GM10847 (cell line): ENCODE data around the gene PRR12.

ENCODE experiments used
- POLR2A ChIP-seq: IDR thresholded peaks from 2 replicates; pipeline ENCODE4 v1.6.1; 2011; ENCODE audit not compliant: insufficient read length; ENCODE audit errors: extremely low read depth

Gene PRR12

DNA sequence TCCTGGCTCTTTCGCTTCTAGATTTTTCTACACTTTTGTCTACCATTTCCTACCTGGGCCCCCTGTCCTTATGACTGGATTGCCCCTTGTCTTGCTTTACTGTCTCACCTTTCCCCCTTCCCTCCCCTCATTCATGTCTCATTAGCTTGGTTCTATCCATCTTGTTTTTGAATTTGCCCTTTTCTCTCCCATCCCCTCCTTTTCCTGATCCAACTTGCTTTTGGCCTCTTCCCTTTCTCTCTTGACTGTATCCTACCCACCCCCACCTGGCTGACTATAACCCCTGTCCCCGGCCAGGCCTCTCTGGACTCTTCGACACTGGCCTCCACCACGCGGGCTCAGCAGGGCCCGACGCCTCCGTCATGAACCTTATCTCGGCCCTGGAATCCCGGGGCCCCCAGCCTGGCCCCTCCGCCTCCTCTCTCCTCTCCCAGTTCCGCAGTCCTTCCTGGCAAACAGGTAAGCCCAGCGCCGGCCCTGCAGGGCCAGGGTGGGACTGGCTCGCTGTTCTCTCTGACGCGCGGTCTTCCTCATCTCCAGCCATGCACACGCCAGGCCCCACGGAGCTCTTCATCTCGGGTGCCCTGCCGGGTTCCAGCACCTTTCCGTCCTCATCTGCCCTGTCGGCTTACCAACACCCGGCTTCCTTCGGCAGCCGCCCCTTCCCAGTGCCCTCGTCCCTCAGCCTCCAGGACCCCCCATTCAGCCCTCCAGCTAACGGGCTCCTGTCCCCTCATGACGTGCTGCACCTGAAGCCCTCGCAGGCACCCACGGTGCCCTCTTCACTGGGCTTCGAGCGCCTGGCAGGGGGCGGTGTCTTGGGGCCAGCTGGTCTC lies 3.4 kb downstream of the PRR12 start:
- TF ChIP-seq POLR2A, result no peak

DNA sequence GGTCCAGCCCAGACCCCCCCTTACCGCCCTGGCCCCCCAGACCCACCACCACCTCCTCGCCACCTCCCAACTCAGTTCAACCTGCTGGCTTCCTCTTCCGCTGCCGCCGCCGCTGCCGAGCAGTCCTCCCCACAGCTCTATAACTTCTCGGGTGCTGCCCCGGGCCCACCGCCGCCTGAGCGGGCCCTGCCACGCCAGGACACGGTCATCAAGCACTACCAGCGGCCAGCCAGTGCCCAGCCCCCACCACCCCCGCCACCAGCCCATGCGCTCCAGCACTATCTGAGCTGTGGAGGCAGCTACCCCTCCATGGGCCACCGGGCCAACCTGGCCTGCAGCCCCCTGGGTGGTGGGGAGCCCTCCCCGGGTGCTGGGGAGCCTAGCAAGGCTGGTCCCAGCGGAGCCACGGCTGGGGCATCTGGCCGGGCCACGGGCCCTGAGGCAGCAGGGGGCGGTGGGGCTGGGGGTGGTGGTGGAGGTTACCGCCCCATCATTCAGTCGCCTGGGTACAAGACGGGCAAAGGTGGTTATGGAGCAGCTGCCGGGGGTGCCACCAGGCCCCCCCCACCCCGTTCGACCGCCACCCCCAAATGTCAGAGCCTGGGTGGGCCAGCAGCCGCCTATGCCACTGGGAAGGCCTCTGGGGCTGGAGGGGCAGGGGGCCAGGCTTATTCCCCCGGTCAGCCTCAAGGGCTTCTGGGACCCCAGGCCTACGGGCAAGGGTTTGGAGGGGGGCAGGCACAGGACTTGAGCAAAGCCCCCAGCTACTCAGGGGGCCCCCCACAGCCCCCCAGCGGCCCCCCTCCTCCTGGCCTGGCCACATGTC lies 4.2 kb downstream of the PRR12 start:
- no peak for TF ChIP-seq POLR2A

DNA sequence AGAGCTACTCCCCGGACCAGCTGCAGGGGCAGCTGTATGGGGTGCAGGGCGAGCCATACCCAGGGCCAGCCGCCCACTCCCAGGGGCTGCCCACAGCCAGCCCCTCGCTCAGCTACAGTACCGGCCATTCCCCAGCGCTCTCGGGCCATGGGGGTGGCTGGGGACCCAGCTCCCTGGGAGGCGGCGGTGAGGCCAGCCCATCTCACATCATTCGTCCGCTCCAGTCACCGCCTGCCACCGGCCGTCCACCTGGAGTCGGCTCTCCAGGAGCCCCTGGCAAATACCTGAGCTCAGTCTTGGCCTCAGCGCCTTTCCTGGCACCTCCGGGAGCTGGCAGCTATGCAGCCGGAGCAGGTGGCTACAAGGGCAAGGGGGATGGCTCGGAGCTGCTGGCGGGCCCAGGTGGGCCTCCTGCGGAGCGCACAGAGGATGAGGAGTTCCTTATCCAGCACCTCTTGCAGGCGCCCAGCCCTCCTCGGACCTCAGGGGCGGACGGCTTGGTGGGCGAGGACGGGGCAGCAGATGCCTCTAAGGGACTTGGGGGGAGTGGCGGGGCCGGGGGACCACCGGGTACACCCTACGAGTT lies 4.9 kb downstream of the PRR12 start:
- TF ChIP-seq POLR2A, result no peak

DNA sequence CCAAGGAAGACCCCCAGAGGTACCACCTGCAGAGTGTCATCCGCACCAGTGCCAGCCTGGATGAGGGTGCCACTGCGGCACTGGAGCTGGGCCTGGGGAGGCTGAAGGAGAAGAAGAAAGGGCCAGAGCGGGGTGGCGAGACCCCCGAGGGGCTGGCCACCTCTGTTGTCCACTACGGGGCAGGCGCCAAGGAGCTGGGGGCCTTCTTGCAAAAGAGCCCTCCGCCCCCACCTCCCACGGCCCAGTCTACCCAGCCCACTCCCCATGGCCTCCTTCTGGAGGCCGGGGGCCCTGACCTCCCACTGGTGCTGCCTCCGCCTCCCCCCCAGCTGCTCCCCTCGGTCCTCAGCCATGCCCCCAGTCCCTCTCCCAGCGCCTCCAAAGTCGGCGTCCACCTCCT lies 5.4 kb downstream of the PRR12 start:
- no peak for TF ChIP-seq POLR2A

DNA sequence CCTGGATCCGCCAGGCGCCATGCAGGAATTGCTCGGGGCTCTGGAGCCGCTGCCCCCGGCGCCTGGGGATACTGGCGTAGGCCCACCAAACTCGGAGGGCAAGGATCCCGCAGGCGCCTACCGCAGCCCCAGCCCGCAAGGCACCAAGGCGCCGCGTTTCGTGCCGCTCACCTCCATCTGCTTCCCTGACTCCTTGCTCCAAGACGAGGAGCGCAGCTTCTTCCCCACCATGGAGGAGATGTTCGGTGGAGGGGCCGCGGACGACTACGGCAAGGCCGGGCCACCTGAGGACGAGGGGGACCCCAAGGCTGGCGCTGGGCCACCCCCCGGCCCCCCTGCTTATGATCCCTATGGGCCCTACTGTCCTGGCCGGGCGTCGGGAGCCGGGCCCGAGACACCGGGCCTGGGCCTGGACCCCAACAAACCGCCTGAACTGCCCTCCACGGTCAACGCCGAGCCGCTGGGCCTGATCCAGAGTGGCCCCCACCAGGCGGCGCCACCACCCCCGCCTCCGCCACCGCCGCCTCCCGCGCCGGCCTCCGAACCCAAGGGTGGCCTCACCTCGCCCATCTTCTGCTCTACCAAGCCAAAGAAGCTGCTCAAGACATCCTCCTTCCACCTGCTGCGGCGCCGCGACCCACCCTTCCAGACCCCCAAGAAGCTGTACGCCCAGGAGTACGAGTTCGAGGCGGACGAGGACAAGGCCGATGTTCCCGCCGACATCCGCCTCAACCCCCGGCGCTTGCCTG lies 6.1 kb downstream of the PRR12 start:
- no peak for TF ChIP-seq POLR2A

DNA sequence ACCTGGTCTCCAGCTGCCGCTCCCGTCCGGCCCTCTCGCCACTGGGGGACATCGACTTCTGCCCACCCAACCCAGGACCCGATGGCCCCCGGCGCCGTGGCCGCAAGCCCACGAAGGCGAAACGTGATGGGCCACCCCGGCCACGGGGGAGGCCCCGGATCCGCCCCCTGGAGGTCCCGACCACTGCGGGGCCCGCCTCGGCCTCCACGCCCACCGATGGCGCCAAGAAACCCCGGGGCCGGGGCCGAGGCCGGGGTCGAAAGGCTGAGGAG lies 6.7 kb downstream of the PRR12 start:
- TF ChIP-seq POLR2A, result no peak

DNA sequence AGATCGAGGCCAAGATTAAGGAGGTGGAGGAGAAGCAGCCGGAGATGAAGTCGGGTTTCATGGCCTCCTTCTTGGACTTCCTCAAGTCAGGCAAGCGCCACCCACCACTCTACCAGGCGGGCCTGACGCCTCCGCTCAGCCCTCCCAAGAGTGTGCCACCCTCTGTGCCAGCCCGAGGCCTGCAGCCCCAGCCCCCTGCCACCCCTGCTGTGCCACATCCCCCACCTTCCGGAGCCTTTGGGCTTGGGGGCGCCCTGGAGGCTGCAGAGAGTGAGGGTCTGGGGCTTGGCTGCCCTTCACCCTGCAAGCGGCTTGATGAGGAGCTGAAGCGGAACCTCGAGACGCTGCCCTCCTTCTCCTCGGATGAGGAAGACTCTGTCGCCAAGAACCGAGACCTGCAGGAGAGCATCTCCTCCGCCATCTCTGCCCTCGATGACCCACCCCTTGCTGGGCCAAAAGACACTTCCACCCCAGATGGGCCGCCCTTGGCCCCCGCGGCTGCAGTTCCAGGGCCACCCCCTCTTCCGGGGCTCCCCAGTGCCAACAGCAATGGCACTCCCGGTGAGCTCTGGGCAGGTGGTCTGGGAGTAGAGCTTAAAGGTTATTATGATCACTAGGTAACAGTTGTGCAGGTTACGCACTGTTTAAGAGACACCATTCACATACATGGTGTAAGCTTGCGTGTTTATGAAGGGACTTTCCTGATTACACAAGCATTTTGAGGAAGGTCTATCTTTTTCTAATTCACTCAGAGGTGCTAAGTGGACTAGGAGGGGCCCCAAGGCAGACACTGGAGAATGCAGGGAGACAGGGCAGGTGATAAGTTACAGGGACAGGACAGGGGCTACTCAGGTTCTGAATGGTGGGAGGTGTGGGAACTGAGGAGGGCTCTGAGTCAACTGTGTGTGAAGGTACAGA lies 8.7 kb downstream of the PRR12 start:
- TF ChIP-seq POLR2A, result no peak

DNA sequence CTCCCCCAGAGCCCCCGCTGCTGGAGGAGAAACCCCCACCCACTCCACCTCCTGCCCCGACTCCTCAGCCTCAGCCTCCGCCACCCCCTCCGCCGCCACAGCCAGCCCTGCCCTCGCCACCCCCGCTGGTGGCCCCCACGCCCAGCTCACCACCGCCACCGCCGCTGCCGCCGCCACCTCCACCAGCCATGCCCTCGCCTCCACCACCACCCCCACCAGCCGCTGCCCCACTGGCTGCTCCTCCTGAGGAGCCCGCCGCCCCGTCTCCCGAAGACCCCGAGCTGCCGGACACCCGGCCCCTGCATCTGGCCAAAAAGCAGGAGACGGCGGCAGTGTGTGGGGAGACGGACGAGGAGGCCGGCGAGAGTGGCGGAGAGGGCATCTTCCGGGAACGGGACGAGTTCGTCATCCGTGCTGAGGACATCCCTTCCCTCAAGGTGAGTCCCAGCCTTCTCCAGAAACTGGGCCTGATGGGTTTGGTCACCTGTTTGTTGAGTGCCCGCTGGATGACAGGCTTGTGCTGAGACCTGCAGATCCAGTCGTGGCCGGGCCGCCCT lies 10.6 kb downstream of the PRR12 start:
- TF ChIP-seq POLR2A, result no peak

DNA sequence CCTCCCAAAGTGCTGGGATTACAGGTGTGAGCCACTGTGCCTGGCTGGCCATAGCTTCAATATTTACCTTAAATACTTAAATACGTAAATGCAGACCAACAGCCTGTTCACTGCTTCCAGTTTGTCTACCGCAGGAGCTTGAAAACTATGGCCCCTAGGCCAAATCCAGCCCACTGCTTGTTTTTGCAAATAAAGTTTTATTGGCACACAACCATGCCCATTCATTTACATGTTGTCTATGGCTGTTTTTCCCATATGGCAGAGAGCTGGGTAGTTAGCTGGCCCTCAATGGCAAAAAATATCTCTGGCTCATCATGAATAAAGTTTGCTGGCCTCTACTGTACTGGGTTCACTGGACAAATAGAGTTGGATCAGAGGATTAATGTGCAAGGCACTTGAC lies 11.8 kb downstream of the PRR12 start:
- TF ChIP-seq POLR2A, result no peak

DNA sequence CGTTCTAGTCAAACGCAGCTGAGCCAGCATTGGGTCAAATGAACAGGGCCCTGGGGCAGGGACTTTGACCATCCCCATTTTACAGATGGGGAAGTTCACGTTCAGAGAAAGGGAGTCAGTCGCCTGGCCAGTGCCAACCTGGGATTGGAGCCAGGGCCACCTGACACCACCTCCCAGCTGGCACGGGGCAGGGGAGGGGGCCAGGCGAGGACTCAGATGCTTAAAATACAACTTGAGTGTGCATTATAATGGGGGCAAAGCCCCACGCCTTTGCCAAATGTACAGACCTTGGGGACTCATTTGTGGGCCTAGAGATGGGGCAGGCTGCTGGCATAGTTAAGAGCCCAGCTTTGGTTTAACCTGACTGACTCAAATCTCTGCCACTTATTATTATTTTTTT lies 14.6 kb downstream of the PRR12 start:
- no peak for TF ChIP-seq POLR2A

DNA sequence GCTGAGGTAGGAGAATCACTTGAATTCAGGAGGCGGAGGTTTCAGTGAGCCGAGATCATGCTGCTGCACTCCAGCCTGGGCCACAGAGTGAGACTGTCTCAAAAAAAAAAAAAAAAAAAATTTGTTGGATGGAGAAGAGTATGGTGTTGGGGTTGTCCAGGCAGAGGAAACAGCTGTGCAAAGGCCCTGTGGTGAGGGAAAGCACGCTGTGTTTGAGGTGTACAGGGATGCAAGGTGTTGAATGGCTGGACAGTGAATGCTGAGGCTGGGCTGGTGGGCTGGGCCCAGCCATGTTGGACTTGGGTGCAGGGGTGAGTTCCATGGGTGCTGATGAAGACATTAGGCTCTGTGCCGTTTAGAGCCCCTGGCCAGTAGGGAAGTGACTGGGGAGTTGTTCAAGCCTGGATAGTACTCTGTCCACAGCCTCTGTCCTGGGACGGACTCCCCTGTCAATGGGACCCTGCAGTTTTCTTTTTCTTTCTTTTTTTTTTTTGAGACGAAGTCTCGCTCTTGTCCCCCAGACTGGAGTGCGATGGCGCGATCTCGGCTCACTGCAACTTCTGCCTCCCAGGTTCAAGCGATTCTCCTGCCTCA lies 18.6 kb downstream of the PRR12 start:
- no peak for TF ChIP-seq POLR2A

DNA sequence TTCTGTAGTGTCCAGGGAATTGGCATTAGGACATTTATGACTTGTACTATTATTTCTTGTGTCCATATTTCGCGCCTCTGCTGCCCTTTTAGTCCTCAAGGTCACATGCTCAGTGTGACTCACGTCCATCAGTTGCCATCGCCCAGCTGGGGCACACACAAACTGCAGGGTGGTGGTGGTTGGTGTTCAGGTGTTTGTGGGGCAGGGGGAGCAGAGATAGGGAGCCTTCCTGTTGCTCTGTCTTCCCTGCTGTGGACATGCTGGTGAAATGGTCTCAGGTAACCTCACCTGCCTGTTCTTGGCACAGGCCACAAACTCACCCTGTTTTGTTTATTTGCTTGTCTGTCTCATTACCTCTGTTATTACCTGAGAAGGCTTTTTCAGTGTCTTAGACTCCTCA lies 22.4 kb downstream of the PRR12 start:
- TF ChIP-seq POLR2A, result no peak

DNA sequence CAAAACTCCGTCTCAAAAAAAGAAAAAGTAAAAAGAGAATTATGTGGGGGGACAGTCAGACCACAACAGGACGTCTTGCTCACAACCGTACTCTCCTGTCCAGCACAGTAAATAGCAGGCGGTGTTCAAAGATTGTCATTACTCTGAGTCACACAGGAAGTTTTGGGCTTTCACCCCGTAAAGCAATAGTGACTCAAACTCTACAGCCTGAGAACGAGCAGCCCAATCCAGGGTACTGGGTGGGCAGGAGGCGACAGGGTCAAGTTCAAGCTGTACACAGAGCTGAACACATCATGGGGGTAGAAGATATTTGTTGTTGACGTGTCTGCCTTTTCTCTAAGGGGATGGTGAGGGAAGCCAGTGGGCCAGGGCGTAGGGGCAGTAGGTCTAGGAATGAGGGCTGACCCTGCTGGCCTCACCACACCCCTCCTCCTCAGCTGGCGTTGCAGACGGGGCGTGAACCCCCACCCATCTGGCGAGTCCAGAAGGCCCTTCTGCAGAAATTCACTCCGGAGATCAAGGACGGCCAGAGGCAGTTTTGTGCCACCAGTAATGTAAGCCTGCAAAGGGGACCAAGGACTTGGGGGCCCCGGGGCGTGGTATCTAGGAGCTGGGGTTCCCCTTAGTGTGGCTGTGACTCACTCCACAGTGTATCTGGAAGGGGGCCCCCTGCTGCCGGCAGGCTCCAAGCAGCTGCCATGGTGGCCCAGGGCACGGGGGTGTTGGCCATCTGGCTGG lies 23.3 kb downstream of the PRR12 start:
- no peak for TF ChIP-seq POLR2A

DNA sequence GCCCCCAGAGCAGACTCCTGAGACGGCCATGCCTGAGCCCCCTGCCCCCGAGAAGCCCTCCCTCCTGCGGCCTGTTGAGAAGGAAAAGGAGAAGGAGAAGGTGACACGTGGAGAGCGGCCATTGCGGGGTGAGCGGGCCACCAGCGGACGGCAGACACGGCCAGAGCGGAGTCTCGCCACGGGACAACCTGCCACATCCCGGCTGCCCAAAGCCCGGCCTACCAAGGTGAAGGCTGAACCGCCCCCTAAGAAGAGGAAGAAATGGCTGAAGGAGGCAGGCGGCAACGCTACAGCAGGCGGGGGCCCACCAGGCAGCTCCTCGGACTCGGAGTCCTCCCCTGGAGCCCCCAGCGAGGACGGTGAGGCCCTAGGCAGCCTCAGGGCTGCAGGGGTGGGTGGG lies 24.9 kb downstream of the PRR12 start:
- no peak for TF ChIP-seq POLR2A

DNA sequence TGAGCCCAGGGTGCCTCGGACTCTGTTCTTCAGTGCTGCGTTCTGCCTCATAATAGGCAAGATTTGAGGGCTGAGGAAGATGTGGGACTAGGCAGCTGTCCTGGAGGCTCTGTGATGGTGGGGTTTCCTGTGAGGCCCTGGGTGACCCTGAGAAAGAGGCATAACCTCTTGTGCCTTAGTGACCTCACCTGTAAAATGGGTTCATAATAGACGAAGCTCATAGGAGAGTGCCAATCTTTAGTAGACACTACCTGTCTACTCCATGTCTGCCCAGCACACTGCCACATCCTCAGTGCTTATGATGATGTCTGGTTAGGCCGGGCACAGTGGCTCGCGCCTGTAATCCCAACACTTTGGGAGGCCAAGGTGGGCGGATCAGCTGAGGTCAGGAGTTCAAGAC lies 25.6 kb downstream of the PRR12 start:
- TF ChIP-seq POLR2A, result no peak
